HG02938 (cell line): ENCODE measurements around the gene C8A.

Experiments
- ATAC-seq: cut with Tn5 transposase; IDR thresholded peaks from one replicate; pipeline ENCODE4 v1.9.1; 2021; ENCODE audit warnings: mild to moderate bottlenecking, moderate library complexity; ENCODE audit not compliant: unreplicated experiment

Gene C8A

GRCh38 chr1:56836359-56836758 is 18.2 kb upstream of the C8A start:
- no peak for ATAC-seq

DNA sequence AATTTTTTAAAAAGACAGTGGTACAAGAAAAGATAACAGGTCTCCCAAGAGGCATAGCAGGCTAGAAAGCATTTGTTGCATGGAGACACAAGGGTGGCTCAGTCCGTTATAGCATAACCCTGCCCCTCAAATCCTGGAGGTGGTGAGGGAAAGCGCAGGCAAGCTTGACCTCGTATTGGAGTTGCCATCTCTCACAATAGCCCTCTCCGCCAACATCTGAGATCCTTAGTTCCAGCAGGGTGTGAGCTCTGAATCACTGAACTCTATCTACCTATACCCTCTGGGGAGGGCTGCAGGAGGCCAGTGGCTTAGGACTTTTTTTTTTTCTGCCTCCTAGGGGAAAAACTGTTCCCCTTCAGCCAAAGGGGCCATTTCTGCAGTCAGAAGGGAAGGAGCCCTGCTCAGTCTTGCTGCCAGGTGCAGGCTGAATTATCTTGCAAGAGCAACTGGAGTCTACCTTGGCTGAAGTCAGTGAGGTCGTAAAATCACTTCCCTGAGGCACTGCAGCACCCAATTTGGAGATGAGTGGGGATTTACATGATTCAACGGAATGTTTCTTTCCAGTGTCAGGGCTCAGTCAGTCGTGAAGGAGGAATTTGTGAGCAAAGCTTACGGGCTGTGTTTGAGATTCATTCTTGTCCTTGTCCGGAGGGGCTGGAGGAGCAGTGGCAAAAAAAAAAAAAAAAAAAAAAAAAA is 17.2 kb upstream of the C8A start:
- ATAC-seq: no peak

DNA sequence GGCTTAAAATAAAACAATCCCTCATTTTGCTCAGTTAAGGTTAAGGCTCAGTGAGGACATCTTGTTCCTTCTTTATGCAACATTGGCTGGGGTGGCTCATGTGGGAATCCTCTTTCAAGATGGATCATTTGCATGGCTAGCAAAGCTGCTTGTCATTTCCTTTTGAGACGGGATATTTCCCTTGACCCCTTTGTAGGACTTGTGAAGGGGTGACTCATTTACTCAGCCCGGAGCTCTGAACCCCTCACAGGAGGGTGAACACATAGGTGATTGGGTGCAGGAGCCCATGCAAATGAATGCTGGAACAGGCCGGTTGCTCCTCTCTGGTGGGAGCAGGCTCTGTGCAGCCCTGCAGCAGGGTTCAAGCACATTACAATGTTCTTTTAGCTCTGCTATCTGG is 15.8 kb upstream of the C8A start:
- ATAC-seq: no peak

- ATAC-seq: no peak
Observed at GRCh38 chr1:56843544-56843943, 11.1 kb upstream of the C8A start.

- ATAC-seq: no peak
Observed at GRCh38 chr1:56844545-56845136, 10.0 kb upstream of the C8A start.

DNA sequence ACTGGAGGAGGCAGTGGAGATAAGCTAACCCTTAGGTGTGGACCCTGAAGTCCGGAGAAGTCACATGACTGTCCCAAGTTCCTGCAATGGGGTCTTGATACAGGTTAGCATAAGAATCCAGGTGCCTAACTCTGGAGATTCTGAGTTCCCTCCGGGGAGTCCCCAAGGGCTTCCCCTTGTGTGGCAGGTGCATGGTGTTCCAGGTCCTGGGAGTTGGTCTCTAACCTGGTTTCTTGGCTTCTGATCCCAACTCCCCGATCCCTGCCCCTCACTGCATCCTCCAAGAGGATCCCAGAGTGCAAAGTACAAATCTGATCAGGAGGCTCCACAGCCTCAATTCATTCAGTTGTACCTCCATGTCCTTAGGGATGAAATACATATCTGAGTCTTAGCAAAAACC is 9.3 kb upstream of the C8A start:
- no peak for ATAC-seq

- ATAC-seq: no peak
Observed at GRCh38 chr1:56849750-56850149, 4.8 kb upstream of the C8A start.

DNA sequence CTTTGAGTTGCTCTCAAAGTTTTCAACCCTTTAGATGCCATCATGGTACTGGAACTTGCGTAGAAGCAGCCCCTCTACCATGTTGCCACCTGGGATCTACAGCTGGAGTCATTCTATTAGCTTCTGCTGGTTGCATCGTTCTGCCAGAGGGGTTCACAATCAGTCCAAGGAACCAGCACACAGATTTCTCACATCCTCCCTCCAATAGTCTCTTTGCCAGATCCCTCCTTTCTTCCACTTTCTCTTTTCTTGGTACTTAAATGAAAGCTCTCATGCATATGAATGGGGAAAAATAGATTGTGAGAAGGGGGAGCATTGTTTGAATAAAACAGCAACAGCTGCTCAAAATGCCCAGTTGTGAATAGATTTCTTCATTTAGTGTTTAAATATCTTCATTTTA is 4.2 kb upstream of the C8A start:
- ATAC-seq: no peak

DNA sequence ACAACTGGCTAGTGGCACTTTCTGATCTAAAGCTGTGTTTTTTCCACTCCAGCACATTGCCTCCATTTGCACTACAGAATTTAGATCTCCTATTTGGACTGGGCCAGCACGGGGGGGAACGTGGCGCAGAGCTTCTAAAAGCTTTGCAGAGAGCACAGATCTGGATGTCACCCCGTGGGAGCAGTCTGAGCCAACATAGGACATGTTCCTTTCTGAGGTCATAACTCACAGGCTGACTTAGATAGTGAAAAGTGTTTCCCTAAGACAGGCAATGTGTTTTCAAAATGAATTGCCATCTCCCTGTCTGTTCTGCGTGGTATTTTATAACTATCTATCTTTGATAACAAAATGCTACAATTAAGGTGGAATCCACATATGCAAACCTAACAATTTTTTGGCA is 3.7 kb upstream of the C8A start:
- ATAC-seq: no peak

DNA sequence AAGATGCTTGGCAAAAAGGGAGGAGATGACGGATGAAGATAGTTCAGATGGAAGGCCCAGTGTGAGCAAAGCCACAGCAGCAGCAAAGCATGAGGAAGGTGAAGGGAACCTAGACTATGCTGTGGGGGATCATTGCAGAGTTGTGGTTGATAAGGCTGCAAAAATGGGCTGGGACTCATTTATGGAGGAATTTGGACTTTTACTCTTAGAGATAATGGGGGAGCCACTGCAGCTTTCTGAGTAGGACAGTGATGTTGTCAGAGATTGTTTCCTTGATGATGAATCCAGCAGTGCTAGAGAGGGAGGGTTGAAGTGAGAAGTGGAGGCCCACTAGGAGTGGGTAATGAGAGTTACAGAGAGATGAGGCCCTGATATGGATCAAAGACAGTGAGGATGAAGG is 2.1 kb upstream of the C8A start:
- ATAC-seq: no peak

DNA sequence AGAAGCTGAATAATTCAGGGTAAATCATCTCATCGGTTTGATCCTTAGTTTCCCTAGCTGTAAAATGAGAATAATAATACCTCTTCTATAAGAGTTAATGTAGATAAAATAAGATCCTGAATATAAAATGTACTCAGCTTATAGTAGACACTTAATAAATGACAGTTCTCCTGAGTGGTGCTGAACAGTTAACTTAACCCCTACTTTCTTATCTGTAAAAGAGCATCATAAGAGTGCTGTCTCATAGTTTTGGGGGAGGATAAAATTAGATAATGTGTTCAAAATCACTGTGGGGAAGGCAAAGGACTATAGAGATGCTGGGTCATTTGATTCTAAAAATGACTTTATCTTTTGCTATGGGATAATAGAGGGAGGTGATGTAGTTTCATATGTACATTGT is 593 bp downstream of the C8A start:
- no peak for ATAC-seq

DNA sequence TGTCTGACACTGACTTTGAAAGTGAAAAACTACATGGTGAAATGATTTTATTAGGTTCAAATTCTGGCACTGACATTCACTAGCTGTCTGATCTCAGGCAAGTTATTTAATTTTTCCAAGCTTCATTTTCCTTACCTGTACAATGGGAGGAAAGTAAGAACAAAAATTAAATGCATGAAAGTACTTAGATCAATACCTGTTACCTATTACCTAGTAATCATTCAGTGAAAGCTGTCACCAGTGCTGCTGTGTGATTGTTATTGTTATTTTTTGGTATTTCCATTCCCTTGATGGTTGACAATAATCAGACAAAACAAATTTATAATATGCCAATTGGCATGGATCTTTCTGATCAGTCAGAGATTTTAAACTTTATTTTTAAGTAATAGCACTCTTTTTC is 1.6 kb downstream of the C8A start:
- ATAC-seq: no peak

DNA sequence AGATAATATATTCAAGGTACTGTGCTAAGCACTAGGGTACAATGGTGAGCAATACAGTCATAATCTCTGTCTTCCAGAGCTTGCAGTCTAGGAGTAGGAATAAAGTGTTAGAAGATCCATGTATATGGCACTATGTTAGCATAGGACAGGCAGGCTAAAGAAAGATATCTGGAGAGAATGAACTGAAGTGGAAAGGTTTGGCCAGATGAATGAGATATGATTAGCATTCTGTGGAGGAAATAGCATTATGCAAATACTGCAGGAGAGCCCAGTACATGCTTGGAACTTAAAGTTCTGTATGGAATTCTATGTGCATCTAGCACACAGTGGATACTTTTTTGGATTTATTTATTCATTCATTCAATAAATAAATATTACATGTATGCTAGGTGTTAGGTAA is 4.7 kb downstream of the C8A start:
- ATAC-seq: no peak

GRCh38 chr1:56863265-56863992 is 8.8 kb downstream of the C8A start:
- no peak for ATAC-seq

- no peak for ATAC-seq
Observed at GRCh38 chr1:56864430-56864829, 9.8 kb downstream of the C8A start.

- no peak for ATAC-seq
Observed at GRCh38 chr1:56866656-56867055, 12.1 kb downstream of the C8A start.

DNA sequence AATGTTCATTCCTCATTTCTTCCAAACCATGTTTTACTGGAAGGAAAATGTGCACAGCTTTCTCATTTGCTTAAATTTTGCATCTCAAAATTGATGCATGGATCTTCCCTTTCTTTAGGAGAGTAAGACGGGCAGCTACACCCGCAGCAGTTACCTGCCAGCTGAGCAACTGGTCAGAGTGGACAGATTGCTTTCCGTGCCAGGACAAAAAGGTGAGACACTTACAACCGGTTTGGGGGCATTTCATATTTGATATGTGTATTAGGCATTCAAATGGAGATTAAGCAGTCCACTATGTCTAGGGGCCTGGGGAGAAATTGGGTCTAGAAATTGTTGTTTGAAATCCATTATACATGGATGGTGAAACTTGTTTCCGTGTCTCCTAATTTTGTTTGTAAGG is 12.9 kb downstream of the C8A start:
- ATAC-seq: no peak

DNA sequence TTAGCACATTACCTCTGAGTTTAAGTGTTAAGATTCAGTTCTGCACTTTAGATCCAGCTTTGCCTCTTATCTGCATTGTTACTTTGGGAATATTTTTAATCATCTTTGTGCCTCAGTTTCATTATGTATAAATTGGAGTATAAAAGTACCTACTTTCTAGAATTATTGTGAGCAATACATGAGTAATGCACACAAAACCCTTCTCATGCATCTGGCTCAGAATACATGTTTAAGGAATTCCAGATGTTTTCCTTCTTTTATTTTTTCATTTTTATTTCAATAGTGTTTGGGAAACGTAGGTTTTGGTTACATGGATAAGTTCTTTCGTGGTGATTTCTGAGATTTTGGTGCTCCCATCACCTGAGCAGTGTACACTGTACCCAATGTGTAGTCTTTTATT is 14.2 kb downstream of the C8A start:
- ATAC-seq: no peak

- ATAC-seq: no peak
Observed at GRCh38 chr1:56872597-56872996, 18.0 kb downstream of the C8A start.

GRCh38 chr1:56873213-56873612 is 18.6 kb downstream of the C8A start:
- no peak for ATAC-seq

DNA sequence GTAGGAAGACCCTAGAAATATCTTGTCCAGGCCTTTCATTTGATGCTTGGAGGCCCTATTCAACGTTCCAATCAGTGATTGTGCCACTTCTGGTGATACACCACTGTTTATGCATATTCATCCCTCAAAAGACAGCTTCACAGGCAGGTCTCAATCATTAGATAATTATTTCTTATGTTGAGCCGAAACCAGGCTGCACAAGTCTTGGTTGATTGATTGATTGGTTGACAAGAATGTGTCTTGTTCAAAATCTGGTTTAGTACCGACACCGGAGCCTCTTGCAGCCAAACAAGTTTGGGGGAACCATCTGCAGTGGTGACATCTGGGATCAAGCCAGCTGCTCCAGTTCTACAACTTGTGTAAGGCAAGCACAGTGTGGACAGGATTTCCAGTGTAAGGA is 20.1 kb downstream of the C8A start:
- ATAC-seq: no peak

GRCh38 chr1:56877973-56878372 is 23.4 kb downstream of the C8A start:
- no peak for ATAC-seq
